GM23338 (cell line): ENCODE results near the gene PCNT. TPM values are rescaled to one million over a fixed set of nuclear protein-coding genes. Genes with fewer than 3 reads are reported as not detected.

Experiments used
- ATAC-seq: fragments of 200-7000 bp; cut with Tn5 transposase; 3 replicates; pipeline ENCODE4 v1.9.1; 2020
- DNase-seq: peaks from one replicate; pipeline ENCODE4 v3.0.0-alpha.2; 2015; ENCODE audit warnings: low spot score
- H2AFZ ChIP-seq: fragments of 200-600 bp; sonication (generic); 2 replicates; pipeline ENCODE4 v1.8.0; 2016; ENCODE audit warnings: antibody characterized with exemption, mild to moderate bottlenecking, moderate library complexity
- H3F3A ChIP-seq: fragments of 200-600 bp; sonication (generic); replicated peaks from 2 replicates; pipeline ENCODE4 v1.8.0; 2017; ENCODE audit warnings: antibody characterized with exemption, mixed run types, low read depth
- H3K27ac ChIP-seq: fragments of 200-600 bp; sonication (generic); 2 replicates; pipeline ENCODE4 v1.6.1; 2016; ENCODE audit warnings: low read depth
- H3K27me3 ChIP-seq: fragments of 200-600 bp; sonication (generic); 2 replicates; pipeline ENCODE4 v1.8.0; 2016; ENCODE audit warnings: mild to moderate bottlenecking, mixed run types, moderate library complexity; ENCODE audit not compliant: insufficient read depth
- H3K36me3 ChIP-seq: fragments of 200-600 bp; sonication (generic); 2 replicates; pipeline ENCODE4 v1.8.0; 2016; ENCODE audit warnings: mild to moderate bottlenecking; ENCODE audit not compliant: insufficient read depth
- H3K4me1 ChIP-seq: fragments of 200-600 bp; sonication (generic); 2 replicates; pipeline ENCODE4 v1.8.0; 2016; ENCODE audit warnings: mild to moderate bottlenecking, moderate library complexity; ENCODE audit not compliant: insufficient read depth
- H3K4me2 ChIP-seq: fragments of 200-600 bp; sonication (generic); 2 replicates; pipeline ENCODE4 v1.7.1; 2017; ENCODE audit warnings: mixed run types
- H3K4me3 ChIP-seq: fragments of 200-600 bp; sonication (generic); 2 replicates; pipeline ENCODE4 v1.6.1; 2016; ENCODE audit warnings: mixed run types
- H3K79me2 ChIP-seq: fragments of 200-600 bp; sonication (generic); replicated peaks from 2 replicates; pipeline ENCODE4 v1.8.0; 2017; ENCODE audit warnings: mild to moderate bottlenecking; ENCODE audit not compliant: insufficient read depth
- H3K9me2 ChIP-seq: fragments of 200-600 bp; sonication (generic); 2 replicates; pipeline ENCODE4 v1.8.0; 2017; ENCODE audit not compliant: insufficient read depth
- H4K20me1 ChIP-seq: fragments of 200-600 bp; sonication (generic); replicated peaks from 2 replicates; pipeline ENCODE4 v1.8.0; 2017; ENCODE audit warnings: mild to moderate bottlenecking; ENCODE audit not compliant: insufficient read depth
- H3K27ac Mint-ChIP-seq: 2 replicates; pipeline ENCODE4 v1.8.0; 2020; ENCODE audit warnings: inconsistent platforms, mild to moderate bottlenecking, moderate library complexity, mixed read lengths
- H3K27me3 Mint-ChIP-seq: 3 replicates; pipeline ENCODE4 v1.8.0; 2022; ENCODE audit warnings: low read depth, mild to moderate bottlenecking, moderate library complexity, mixed read lengths, inconsistent platforms; ENCODE audit not compliant: insufficient read depth, poor library complexity
- H3K36me3 Mint-ChIP-seq: 3 replicates; pipeline ENCODE4 v1.8.0; 2021; ENCODE audit warnings: low read depth, mild to moderate bottlenecking, inconsistent platforms, moderate library complexity, mixed read lengths
- H3K4me1 Mint-ChIP-seq: 3 replicates; pipeline ENCODE4 v1.8.0; 2020; ENCODE audit warnings: mild to moderate bottlenecking, inconsistent platforms, mixed read lengths
- H3K4me3 Mint-ChIP-seq: 3 replicates; pipeline ENCODE4 v1.8.0; 2021; ENCODE audit warnings: moderate library complexity, mild to moderate bottlenecking, inconsistent platforms, mixed read lengths
- H3K9me3 Mint-ChIP-seq: 3 replicates; pipeline ENCODE4 v1.8.0; 2020; ENCODE audit warnings: moderate library complexity, mild to moderate bottlenecking, inconsistent platforms, mixed read lengths
- CREB1 ChIP-seq: fragments of 250-450 bp; sonication (Bioruptor Pico); IDR thresholded peaks from 2 replicates; pipeline ENCODE4 v1.5.0; 2020; ENCODE audit warnings: low read depth, mild to moderate bottlenecking, moderate library complexity
- EZH2 ChIP-seq: fragments of 200-600 bp; sonication (generic); IDR thresholded peaks from one replicate; pipeline ENCODE4 v1.8.0; 2017; ENCODE audit warnings: antibody characterized with exemption, mild to moderate bottlenecking, low read depth; ENCODE audit not compliant: unreplicated experiment
- EZH2phosphoT487 ChIP-seq: fragments of 200-600 bp; sonication (generic); IDR thresholded peaks from one replicate; pipeline ENCODE4 v1.8.1; 2018; ENCODE audit warnings: antibody characterized with exemption; ENCODE audit not compliant: unreplicated experiment
- JUNB ChIP-seq: IDR thresholded peaks from one replicate; pipeline ENCODE4 v1.6.1; 2016; ENCODE audit warnings: antibody characterized with exemption; ENCODE audit not compliant: unreplicated experiment
- NANOG ChIP-seq: IDR thresholded peaks from 2 replicates; pipeline ENCODE4 v1.6.1; 2016; ENCODE audit warnings: antibody characterized with exemption, borderline replicate concordance
- POLR2AphosphoS5 ChIP-seq: IDR thresholded peaks from 2 replicates; pipeline ENCODE4 v1.6.1; 2016; ENCODE audit warnings: antibody characterized with exemption, low read depth
- STAT1 ChIP-seq: IDR thresholded peaks from one replicate; pipeline ENCODE4 v1.6.1; 2016; ENCODE audit warnings: antibody characterized with exemption; ENCODE audit not compliant: unreplicated experiment
- ZNF114 ChIP-seq: fragments of 250-450 bp; sonication (Bioruptor Pico); IDR thresholded peaks from 2 replicates; pipeline ENCODE4 v1.5.0; 2020; ENCODE audit warnings: mild to moderate bottlenecking, moderate library complexity
- ZNF331 ChIP-seq: fragments of 250-450 bp; sonication (Bioruptor Pico); IDR thresholded peaks from 2 replicates; pipeline ENCODE4 v1.5.0; 2020; ENCODE audit warnings: low read depth, mild to moderate bottlenecking, moderate library complexity
- polyA plus RNA-seq: library from polyadenylated mRNA; unstranded; fragments of >200 nt; fragmentation: Nextera tagmentation; extraction: Ambion mirVana; gene quantifications from 2 replicates; pipeline ENCODE4 v1.2.1, GENCODE V29; 2016
- total RNA-seq: library from RNA; depleted of rRNA; stranded (reverse); fragments of >200 nt; shearing (Covaris generic); gene quantifications from 2 replicates; pipeline ENCODE4 v1.2.3, GENCODE V29; 2014
- TF ChIP-seq, protein P1 (sequence below), 2 experiments: fragments of 200-600 bp in 1 of 2; sonication (generic) in 1 of 2; conservative IDR thresholded peaks; 2 replicates each; pipeline versions ENCODE4 v1.5.1 to v1.6.1; 2016 to 2017; ENCODE audit warnings: antibody characterized with exemption in 2 of 2, low read depth in 2 of 2, mild to moderate bottlenecking in 2 of 2, moderate library complexity in 1 of 2
- TF ChIP-seq, protein P2 (sequence below): IDR thresholded peaks from 2 replicates; pipeline ENCODE4 v1.6.1; 2016; ENCODE audit warnings: antibody characterized with exemption
- TF ChIP-seq, protein P3 (sequence below): IDR thresholded peaks from one replicate; pipeline ENCODE4 v1.6.1; 2018; ENCODE audit warnings: antibody characterized with exemption; ENCODE audit not compliant: unreplicated experiment
- TF ChIP-seq, protein P4 (sequence below): fragments of 250-450 bp; sonication (Bioruptor Pico); IDR thresholded peaks from 2 replicates; pipeline ENCODE4 v1.5.0; 2020; ENCODE audit warnings: mild to moderate bottlenecking, moderate library complexity

Gene PCNT
- total and polyA plus RNA-seq, 2 experiments from 2014 or later = 39.6 to 46.1 TPM

DNA sequence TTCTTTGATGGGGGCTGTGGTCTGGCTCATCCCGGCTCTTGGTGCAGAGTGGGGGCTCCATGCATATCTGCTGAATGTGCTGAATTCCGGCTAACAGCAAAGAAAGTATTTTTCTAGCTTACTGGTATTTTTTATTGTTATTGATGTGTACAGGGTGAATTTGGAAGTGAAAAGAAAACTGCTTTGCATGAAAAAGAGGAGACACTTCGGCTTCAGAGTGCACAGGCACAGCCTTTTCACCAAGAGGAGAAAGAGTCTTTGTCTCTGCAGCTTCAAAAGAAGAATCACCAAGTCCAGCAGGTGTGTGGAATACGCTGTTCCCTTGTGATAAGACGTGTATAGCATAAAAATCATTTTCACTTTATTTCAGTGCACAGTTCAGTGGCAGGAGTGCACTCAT lies 57.6 kb downstream of the PCNT start:
- H3K27ac ChIP-seq = peak overlapping the region; percentile 33
- Mint-ChIP-seq H3K4me3 (peak overlapping the region; percentile 3; the same call in 1 of the 3 replicates), H3K27me3 (peaks cover 20% of the 10 kb centered on the region), H3K4me1 (peaks cover 23% of the 10 kb centered on the region), H3K36me3 (peaks cover 52% of the 10 kb centered on the region), H3K27ac (peak overlapping the region; percentile 63), H3K9me3 (peaks cover 37% of the 10 kb centered on the region)
- H3F3A ChIP-seq = peaks cover 21% of the 10 kb centered on the region
- no peak for DNase-seq
- H4K20me1 ChIP-seq = peaks cover 5% of the 10 kb centered on the region; the same call in 1 of the 2 replicates
- peaks cover 69% of the 10 kb centered on the region for H3K79me2 ChIP-seq
- TF ChIP-seq EZH2 (no peak), EZH2phosphoT487 (no peak), ZNF331 (CRISPR knock-in tag) (no peak), STAT1 (no peak), POLR2AphosphoS5 (no peak), ZNF114 (CRISPR knock-in tag) (no peak), JUNB (no peak), NANOG (no peak), CREB1 (CRISPR knock-in tag) (no peak)
- TF ChIP-seq, protein P1, sequence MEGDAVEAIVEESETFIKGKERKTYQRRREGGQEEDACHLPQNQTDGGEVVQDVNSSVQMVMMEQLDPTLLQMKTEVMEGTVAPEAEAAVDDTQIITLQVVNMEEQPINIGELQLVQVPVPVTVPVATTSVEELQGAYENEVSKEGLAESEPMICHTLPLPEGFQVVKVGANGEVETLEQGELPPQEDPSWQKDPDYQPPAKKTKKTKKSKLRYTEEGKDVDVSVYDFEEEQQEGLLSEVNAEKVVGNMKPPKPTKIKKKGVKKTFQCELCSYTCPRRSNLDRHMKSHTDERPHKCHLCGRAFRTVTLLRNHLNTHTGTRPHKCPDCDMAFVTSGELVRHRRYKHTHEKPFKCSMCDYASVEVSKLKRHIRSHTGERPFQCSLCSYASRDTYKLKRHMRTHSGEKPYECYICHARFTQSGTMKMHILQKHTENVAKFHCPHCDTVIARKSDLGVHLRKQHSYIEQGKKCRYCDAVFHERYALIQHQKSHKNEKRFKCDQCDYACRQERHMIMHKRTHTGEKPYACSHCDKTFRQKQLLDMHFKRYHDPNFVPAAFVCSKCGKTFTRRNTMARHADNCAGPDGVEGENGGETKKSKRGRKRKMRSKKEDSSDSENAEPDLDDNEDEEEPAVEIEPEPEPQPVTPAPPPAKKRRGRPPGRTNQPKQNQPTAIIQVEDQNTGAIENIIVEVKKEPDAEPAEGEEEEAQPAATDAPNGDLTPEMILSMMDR (conservative IDR thresholded peaks at IDR 0.05; ENCODE audit: low read depth in 2 of 2) = no peak
- TF ChIP-seq, protein P2, sequence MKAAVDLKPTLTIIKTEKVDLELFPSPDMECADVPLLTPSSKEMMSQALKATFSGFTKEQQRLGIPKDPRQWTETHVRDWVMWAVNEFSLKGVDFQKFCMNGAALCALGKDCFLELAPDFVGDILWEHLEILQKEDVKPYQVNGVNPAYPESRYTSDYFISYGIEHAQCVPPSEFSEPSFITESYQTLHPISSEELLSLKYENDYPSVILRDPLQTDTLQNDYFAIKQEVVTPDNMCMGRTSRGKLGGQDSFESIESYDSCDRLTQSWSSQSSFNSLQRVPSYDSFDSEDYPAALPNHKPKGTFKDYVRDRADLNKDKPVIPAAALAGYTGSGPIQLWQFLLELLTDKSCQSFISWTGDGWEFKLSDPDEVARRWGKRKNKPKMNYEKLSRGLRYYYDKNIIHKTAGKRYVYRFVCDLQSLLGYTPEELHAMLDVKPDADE = no peak
- TF ChIP-seq, protein P3, sequence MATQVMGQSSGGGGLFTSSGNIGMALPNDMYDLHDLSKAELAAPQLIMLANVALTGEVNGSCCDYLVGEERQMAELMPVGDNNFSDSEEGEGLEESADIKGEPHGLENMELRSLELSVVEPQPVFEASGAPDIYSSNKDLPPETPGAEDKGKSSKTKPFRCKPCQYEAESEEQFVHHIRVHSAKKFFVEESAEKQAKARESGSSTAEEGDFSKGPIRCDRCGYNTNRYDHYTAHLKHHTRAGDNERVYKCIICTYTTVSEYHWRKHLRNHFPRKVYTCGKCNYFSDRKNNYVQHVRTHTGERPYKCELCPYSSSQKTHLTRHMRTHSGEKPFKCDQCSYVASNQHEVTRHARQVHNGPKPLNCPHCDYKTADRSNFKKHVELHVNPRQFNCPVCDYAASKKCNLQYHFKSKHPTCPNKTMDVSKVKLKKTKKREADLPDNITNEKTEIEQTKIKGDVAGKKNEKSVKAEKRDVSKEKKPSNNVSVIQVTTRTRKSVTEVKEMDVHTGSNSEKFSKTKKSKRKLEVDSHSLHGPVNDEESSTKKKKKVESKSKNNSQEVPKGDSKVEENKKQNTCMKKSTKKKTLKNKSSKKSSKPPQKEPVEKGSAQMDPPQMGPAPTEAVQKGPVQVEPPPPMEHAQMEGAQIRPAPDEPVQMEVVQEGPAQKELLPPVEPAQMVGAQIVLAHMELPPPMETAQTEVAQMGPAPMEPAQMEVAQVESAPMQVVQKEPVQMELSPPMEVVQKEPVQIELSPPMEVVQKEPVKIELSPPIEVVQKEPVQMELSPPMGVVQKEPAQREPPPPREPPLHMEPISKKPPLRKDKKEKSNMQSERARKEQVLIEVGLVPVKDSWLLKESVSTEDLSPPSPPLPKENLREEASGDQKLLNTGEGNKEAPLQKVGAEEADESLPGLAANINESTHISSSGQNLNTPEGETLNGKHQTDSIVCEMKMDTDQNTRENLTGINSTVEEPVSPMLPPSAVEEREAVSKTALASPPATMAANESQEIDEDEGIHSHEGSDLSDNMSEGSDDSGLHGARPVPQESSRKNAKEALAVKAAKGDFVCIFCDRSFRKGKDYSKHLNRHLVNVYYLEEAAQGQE = no peak
- TF ChIP-seq, protein P4, sequence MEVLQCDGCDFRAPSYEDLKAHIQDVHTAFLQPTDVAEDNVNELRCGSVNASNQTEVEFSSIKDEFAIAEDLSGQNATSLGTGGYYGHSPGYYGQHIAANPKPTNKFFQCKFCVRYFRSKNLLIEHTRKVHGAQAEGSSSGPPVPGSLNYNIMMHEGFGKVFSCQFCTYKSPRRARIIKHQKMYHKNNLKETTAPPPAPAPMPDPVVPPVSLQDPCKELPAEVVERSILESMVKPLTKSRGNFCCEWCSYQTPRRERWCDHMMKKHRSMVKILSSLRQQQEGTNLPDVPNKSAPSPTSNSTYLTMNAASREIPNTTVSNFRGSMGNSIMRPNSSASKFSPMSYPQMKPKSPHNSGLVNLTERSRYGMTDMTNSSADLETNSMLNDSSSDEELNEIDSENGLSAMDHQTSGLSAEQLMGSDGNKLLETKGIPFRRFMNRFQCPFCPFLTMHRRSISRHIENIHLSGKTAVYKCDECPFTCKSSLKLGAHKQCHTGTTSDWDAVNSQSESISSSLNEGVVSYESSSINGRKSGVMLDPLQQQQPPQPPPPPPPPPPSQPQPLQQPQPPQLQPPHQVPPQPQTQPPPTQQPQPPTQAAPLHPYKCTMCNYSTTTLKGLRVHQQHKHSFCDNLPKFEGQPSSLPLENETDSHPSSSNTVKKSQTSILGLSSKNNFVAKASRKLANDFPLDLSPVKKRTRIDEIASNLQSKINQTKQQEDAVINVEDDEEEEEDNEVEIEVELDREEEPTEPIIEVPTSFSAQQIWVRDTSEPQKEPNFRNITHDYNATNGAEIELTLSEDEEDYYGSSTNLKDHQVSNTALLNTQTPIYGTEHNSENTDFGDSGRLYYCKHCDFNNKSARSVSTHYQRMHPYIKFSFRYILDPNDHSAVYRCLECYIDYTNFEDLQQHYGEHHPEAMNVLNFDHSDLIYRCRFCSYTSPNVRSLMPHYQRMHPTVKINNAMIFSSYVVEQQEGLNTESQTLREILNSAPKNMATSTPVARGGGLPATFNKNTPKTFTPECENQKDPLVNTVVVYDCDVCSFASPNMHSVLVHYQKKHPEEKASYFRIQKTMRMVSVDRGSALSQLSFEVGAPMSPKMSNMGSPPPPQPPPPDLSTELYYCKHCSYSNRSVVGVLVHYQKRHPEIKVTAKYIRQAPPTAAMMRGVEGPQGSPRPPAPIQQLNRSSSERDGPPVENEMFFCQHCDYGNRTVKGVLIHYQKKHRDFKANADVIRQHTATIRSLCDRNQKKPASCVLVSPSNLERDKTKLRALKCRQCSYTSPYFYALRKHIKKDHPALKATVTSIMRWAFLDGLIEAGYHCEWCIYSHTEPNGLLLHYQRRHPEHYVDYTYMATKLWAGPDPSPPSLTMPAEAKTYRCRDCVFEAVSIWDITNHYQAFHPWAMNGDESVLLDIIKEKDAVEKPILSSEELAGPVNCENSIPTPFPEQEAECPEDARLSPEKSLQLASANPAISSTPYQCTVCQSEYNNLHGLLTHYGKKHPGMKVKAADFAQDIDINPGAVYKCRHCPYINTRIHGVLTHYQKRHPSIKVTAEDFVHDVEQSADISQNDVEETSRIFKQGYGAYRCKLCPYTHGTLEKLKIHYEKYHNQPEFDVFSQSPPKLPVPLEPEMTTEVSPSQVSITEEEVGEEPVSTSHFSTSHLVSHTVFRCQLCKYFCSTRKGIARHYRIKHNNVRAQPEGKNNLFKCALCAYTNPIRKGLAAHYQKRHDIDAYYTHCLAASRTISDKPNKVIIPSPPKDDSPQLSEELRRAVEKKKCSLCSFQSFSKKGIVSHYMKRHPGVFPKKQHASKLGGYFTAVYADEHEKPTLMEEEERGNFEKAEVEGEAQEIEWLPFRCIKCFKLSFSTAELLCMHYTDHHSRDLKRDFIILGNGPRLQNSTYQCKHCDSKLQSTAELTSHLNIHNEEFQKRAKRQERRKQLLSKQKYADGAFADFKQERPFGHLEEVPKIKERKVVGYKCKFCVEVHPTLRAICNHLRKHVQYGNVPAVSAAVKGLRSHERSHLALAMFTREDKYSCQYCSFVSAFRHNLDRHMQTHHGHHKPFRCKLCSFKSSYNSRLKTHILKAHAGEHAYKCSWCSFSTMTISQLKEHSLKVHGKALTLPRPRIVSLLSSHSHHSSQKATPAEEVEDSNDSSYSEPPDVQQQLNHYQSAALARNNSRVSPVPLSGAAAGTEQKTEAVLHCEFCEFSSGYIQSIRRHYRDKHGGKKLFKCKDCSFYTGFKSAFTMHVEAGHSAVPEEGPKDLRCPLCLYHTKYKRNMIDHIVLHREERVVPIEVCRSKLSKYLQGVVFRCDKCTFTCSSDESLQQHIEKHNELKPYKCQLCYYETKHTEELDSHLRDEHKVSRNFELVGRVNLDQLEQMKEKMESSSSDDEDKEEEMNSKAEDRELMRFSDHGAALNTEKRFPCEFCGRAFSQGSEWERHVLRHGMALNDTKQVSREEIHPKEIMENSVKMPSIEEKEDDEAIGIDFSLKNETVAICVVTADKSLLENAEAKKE (CRISPR knock-in tag) = no peak
- H3K36me3 ChIP-seq = no peaks in the 10 kb centered on the region; the same call in 1 of the 2 replicates
- no peak overlapping the region for H3K4me2 ChIP-seq
- no peaks in the 10 kb centered on the region for H3K27me3 ChIP-seq
- no peak overlapping the region for H2AFZ ChIP-seq
- H3K4me3 ChIP-seq = no peak overlapping the region
- H3K4me1 ChIP-seq = peaks cover 13% of the 10 kb centered on the region; the same call in 1 of the 2 replicates
- no peak for ATAC-seq
- H3K9me2 ChIP-seq = no peaks in the 10 kb centered on the region
